Measurements from ENCODE around the gene GUCY1B1. TPM values are rescaled to one million over a fixed set of nuclear protein-coding genes. Genes with fewer than 3 reads are reported as not detected.
A peak's percentile ranks its signal among the peaks of the same experiment; 100 is the strongest.

The GUCY1B1 gene
- total RNA-seq, 1 donor from 2014 or later: 12.6 TPM

- Histone ChIP-seq H3K9me3 (replicated peaks) (no peaks in the 10 kb centered on the region), H3K27me3 (ENCODE audit: low read depth) (no peaks in the 10 kb centered on the region), H3K4me1 (peaks cover 33% of the 10 kb centered on the region), H3K36me3 (no peaks in the 10 kb centered on the region), H3K4me3 (peak overlapping the region; percentile 91), H3K27ac (replicated peaks) (peak overlapping the region; percentile 95)
- intact Hi-C loops (cut with micrococcal nuclease): no loop called here
- TF ChIP-seq CTCF (IDR thresholded peaks at IDR 0.05; ENCODE audit: borderline replicate concordance): no peak
- no peak for DNase-seq
These were observed 2.2 kb downstream of the GUCY1B1 start for GRCh38 chr4:155761047-155761446.

GRCh38 chr4:155761916-155762315, 3.1 kb downstream of the GUCY1B1 start:
- intact Hi-C loops (cut with micrococcal nuclease): no loop called here
- DNase-seq: no peak
- Histone ChIP-seq H3K4me3 (peak overlapping the region; percentile 91), H3K36me3 (no peaks in the 10 kb centered on the region), H3K9me3 (replicated peaks) (no peaks in the 10 kb centered on the region), H3K27ac (replicated peaks) (peak overlapping the region; percentile 95), H3K27me3 (ENCODE audit: low read depth) (no peaks in the 10 kb centered on the region), H3K4me1 (peaks cover 38% of the 10 kb centered on the region)
- no peak for TF ChIP-seq CTCF (IDR thresholded peaks at IDR 0.05; ENCODE audit: borderline replicate concordance)

- Histone ChIP-seq H3K4me3 (peak overlapping the region; percentile 91), H3K4me1 (peaks cover 39% of the 10 kb centered on the region), H3K36me3 (no peaks in the 10 kb centered on the region), H3K27ac (replicated peaks) (peak overlapping the region; percentile 95), H3K9me3 (replicated peaks) (no peaks in the 10 kb centered on the region), H3K27me3 (ENCODE audit: low read depth) (no peaks in the 10 kb centered on the region)
- DNase-seq: no peak
- intact Hi-C loops (cut with micrococcal nuclease): no loop called here
- no peak for TF ChIP-seq CTCF (IDR thresholded peaks at IDR 0.05; ENCODE audit: borderline replicate concordance)
These were observed 3.5 kb downstream of the GUCY1B1 start for GRCh38 chr4:155762334-155762733.

- TF ChIP-seq CTCF (IDR thresholded peaks at IDR 0.05; ENCODE audit: borderline replicate concordance): no peak
- H3K4me3 ChIP-seq: no peak overlapping the region
- H3K4me1 ChIP-seq: peaks cover 33% of the 10 kb centered on the region
- no peak for DNase-seq
- H3K27ac ChIP-seq (replicated peaks): no peak overlapping the region
- H3K27me3 ChIP-seq (ENCODE audit: low read depth): no peaks in the 10 kb centered on the region
- no peaks in the 10 kb centered on the region for H3K36me3 ChIP-seq
- intact Hi-C loops (cut with micrococcal nuclease): no loop called here
- H3K9me3 ChIP-seq (replicated peaks): no peaks in the 10 kb centered on the region
These were observed 4.7 kb downstream of the GUCY1B1 start for GRCh38 chr4:155763551-155763950.

GRCh38 chr4:155765149-155765548, 6.3 kb downstream of the GUCY1B1 start:
- H3K9me3 ChIP-seq (replicated peaks): no peaks in the 10 kb centered on the region
- H3K4me1 ChIP-seq: peaks cover 24% of the 10 kb centered on the region
- intact Hi-C loops (cut with micrococcal nuclease): no loop called here
- H3K4me3 ChIP-seq: no peak overlapping the region
- no peak for DNase-seq
- H3K27me3 ChIP-seq (ENCODE audit: low read depth): no peaks in the 10 kb centered on the region
- no peak for TF ChIP-seq CTCF (IDR thresholded peaks at IDR 0.05; ENCODE audit: borderline replicate concordance)
- H3K36me3 ChIP-seq: no peaks in the 10 kb centered on the region
- no peak overlapping the region for H3K27ac ChIP-seq (replicated peaks)

GRCh38 chr4:155766622-155767021, 7.8 kb downstream of the GUCY1B1 start:
- Histone ChIP-seq H3K4me3 (no peak overlapping the region), H3K27me3 (ENCODE audit: low read depth) (no peaks in the 10 kb centered on the region), H3K36me3 (no peaks in the 10 kb centered on the region), H3K4me1 (peaks cover 26% of the 10 kb centered on the region), H3K9me3 (replicated peaks) (no peaks in the 10 kb centered on the region), H3K27ac (replicated peaks) (no peak overlapping the region)
- DNase-seq: no peak
- intact Hi-C loops (cut with micrococcal nuclease): no loop called here
- TF ChIP-seq CTCF (IDR thresholded peaks at IDR 0.05; ENCODE audit: borderline replicate concordance): no peak

Data from left ventricle myocardium inferior (tissue), 1 donor.